HUES64 (cell line): Measurements from ENCODE around the gene RPS6KB1.
"Not testable (repeated sequence)": the region's sequence is repeated elsewhere in the genome, so short reads cannot be mapped to it uniquely, and the experiment has no call there.

ENCODE experiments used
- H3K27ac ChIP-seq: 2 replicates; pipeline ENCODE4 v1.7.0; 2013; ENCODE audit warnings: low read depth, low read length, inconsistent platforms
- H3K27me3 ChIP-seq: 2 replicates; pipeline ENCODE4 v1.6.1; 2013; ENCODE audit warnings: mild to moderate bottlenecking, low read length; ENCODE audit not compliant: insufficient read depth
- H3K36me3 ChIP-seq: 2 replicates; pipeline ENCODE4 v1.6.1; 2013; ENCODE audit warnings: mild to moderate bottlenecking, low read length; ENCODE audit not compliant: insufficient read depth
- H3K4me1 ChIP-seq: 2 replicates; pipeline ENCODE4 v1.6.1; 2013; ENCODE audit warnings: mild to moderate bottlenecking, low read length, moderate library complexity; ENCODE audit not compliant: insufficient read depth
- H3K4me3 ChIP-seq: 2 replicates; pipeline ENCODE4 v1.5.1; 2013; ENCODE audit warnings: mild to moderate bottlenecking, low read length, moderate library complexity
- H3K9ac ChIP-seq: 2 replicates; pipeline ENCODE4 v1.6.1; 2013; ENCODE audit warnings: mild to moderate bottlenecking, low read depth, low read length
- H3K9me3 ChIP-seq: 2 replicates; pipeline ENCODE4 v1.6.1; 2013; ENCODE audit warnings: low read depth, low read length; ENCODE audit not compliant: insufficient read depth
- WGBS: fragments of 150-250, 120-280 bp; methylation state at CpG from one replicate; pipeline ENCODE4 v1.1.7; 2013; ENCODE audit warnings: missing lambda C conversion rate; 5-methylcytosine and 5-hydroxymethylcytosine counted together

Gene RPS6KB1

DNA sequence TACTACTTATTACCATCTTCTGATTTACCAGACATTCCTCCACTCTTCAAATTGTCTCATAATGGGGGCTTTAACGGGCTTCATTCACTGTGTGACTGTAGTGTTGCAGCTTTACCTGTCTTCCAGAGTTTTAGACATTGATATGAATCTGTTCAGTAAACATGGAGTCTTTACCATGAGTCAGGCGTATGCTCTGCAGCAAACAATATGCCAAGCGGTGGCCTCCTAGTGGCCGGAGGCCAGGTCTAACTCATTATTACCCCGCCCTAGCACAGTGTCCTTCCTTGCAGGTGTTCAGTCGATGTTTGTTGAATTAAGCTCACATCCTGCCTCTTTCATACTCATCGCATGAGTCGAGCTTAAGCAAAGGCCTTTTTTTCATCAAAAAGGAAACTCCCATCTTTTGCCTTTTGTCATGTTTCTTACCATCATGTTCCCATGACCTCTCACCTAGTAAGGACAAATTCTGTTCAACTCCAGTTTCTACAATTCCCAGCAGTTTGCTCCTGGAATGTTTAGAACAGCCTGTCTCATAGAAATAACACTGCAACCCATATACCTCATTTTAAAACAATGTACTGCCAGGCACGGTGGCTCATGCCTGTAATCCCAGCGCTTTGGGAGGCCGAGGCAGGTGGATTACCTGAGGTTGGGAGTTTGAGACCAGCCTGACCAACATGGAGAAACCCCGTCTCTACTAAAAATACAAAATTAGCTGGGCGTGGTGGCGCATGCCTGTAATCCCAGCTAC is 39.6 kb upstream of the RPS6KB1 start:
- Histone ChIP-seq H3K36me3 (no peaks in the 10 kb centered on the region), H3K9ac (no peak overlapping the region; the same call in 1 of the 2 replicates), H3K27me3 (no peaks in the 10 kb centered on the region), H3K27ac (peak overlapping the region; percentile 54), H3K9me3 (no peaks in the 10 kb centered on the region), H3K4me3 (no peak overlapping the region), H3K4me1 (peaks cover 19% of the 10 kb centered on the region)
- 87% methylated on average over 13 of the region's 14 CpGs for WGBS

GRCh38 chr17:59853919-59854729 is 38.8 kb upstream of the RPS6KB1 start:
- WGBS, result 96% methylated on average over 10 of the region's 10 CpGs
- H3K9me3 ChIP-seq, H3K27me3 ChIP-seq, H3K36me3 ChIP-seq, H3K27ac ChIP-seq, H3K4me3 ChIP-seq, H3K9ac ChIP-seq: not testable (repeated sequence)
- H3K4me1 ChIP-seq, result peaks cover 19% of the 10 kb centered on the region

DNA sequence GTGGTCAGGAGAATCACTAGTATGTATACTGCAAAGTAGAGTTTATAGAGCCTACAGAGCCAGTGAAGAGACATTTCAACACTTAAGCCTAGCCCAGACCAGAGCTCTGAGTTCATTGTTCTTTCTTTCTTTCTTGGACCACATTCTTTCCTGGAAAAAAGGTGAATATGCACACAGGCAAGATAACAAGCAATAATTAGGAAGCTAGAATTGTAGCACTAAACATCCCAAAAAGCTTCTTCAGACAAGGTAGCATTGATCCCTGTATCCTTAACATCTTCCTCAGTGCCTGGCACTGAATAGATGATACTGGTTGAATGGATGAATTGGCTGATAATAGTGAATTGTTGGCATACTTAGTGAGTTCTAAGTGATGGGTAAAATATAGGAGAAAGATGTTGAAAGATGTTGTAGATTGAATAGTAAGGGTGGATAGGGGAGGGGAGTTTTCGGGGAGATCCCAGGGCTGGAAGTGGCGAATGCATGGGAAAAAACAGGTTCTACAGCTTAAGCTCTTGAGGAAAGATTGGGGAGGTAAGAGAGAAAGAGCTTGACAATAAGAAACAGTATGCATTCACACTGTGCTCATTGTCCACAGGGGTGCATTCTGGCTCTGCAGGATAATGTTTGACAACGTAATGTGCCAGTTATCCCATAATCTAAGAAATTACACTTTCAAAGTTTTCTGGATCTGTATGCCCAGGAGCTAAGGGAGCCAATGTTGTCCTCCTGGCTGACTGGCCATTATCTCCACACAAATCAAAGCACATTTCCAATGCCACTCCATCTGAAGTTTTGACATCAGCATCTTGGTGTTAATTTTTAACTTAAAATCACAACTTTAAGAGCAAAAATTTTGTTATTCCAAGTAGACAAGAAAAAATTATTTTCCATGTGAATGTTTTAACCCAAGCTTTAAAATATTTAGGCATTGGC is 35.8 kb upstream of the RPS6KB1 start:
- Histone ChIP-seq H3K4me3 (no peak overlapping the region), H3K9ac (no peak overlapping the region), H3K27ac (0 out of 2 replicates have a peak overlapping the region, but pooled peaks have one; percentile 20), H3K36me3 (peaks cover 19% of the 10 kb centered on the region), H3K9me3 (no peaks in the 10 kb centered on the region), H3K4me1 (peaks cover 14% of the 10 kb centered on the region), H3K27me3 (no peaks in the 10 kb centered on the region)
- 91% methylated on average over 3 of the region's 3 CpGs for WGBS

DNA sequence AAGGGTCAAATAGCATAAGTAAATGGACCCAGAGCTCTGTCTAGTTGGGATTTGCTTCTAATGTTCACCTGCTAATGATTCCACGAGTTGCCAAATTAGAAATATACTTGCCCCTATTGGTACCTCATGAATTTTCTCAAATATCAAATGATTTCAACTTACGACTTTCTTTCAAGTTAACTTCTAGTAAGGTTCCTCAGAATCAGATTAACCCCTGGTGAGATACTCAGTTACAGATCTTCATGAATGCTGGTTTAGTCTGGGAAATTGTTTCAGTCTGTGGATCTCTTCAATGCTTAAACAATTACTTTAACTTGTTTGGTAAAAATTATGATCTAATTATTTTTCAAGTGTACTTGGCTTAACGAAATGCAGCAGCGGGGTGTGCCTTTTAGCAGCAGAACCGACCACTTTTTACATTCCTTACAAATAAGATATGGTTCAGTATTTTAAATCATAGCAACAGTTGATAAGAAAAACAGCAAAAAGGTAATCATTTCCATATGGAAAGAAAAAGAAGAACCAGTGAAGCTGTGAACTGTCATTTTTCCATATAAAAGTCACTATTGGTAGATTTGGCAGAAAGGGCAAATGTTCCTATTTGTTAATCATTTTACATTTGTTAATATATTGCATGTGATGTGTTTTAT is 34.6 kb upstream of the RPS6KB1 start:
- Histone ChIP-seq H3K9ac (no peak overlapping the region), H3K9me3 (no peaks in the 10 kb centered on the region), H3K36me3 (peaks cover 26% of the 10 kb centered on the region), H3K27me3 (no peaks in the 10 kb centered on the region), H3K27ac (no peak overlapping the region), H3K4me3 (no peak overlapping the region), H3K4me1 (peaks cover 10% of the 10 kb centered on the region; the same call in 1 of the 2 replicates)
- WGBS, result 89% methylated on average over 2 of the region's 5 CpGs

GRCh38 chr17:59858932-59859331 is 34.0 kb upstream of the RPS6KB1 start:
- H3K27me3 ChIP-seq, result no peaks in the 10 kb centered on the region
- H3K9ac ChIP-seq, result no peak overlapping the region
- 96% methylated on average over 3 of the region's 3 CpGs for WGBS

GRCh38 chr17:59859444-59860025 is 33.4 kb upstream of the RPS6KB1 start:
- Histone ChIP-seq H3K9ac (no peak overlapping the region), H3K27ac (no peak overlapping the region), H3K4me3 (no peak overlapping the region), H3K9me3 (no peaks in the 10 kb centered on the region), H3K27me3 (no peaks in the 10 kb centered on the region), H3K36me3 (peaks cover 36% of the 10 kb centered on the region), H3K4me1 (peaks cover 8% of the 10 kb centered on the region; the same call in 1 of the 2 replicates)
- 94% methylated on average over 2 of the region's 2 CpGs for WGBS

More at GRCh38 chr17:59858932-59859331, 34.0 kb upstream of the RPS6KB1 start:
- H3K36me3 ChIP-seq, result peaks cover 31% of the 10 kb centered on the region
- no peak overlapping the region for H3K4me3 ChIP-seq
- no peaks in the 10 kb centered on the region for H3K9me3 ChIP-seq
- H3K4me1 ChIP-seq, result peaks cover 8% of the 10 kb centered on the region; the same call in 1 of the 2 replicates
- H3K27ac ChIP-seq, result no peak overlapping the region

DNA sequence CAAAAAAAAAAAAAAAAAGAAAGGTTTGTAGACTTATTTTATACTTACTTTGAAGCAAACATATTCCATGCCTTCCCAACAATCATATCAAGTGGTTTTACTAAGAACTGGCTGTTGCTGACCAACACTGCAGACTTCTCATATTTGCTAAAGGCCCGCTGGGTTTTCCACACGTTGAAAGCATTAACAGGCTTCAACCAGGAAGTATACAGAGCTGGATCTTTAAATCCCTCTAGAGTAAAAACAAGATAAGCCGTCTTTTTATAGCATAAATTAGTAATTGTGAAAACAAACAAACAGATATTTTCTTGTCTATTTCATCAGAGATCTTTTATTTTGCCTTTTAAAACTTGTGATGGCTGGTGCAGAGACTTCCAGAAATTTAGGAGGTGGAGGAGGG is 29.3 kb upstream of the RPS6KB1 start:
- H3K9ac ChIP-seq, result no peak overlapping the region
- H3K36me3 ChIP-seq, result peaks cover 50% of the 10 kb centered on the region
- no peaks in the 10 kb centered on the region for H3K9me3 ChIP-seq
- H3K27ac ChIP-seq, result no peak overlapping the region
- WGBS, result 96% methylated on average over 3 of the region's 3 CpGs
- no peak overlapping the region for H3K4me3 ChIP-seq
- no peaks in the 10 kb centered on the region for H3K4me1 ChIP-seq
- no peaks in the 10 kb centered on the region for H3K27me3 ChIP-seq

DNA sequence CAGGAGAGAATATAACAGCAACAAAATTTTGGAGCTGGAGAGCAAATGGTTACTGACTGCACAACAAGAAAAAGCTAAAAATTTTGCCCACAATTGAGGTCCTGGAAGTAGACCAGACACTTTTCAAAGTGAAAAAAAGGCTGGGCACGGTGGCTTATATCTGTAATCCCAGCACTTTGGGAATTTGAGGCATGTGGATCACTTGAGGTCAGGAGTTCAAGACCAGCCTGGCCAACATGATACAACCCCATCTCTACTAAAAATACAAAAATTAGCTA is 23.0 kb upstream of the RPS6KB1 start:
- Histone ChIP-seq H3K4me3 (no peak overlapping the region), H3K36me3 (peaks cover 31% of the 10 kb centered on the region), H3K4me1 (no peaks in the 10 kb centered on the region), H3K9ac (no peak overlapping the region), H3K27me3 (no peaks in the 10 kb centered on the region), H3K27ac (no peak overlapping the region), H3K9me3 (no peaks in the 10 kb centered on the region)
- 90% methylated on average over 1 of the region's 1 CpG for WGBS

GRCh38 chr17:59870482-59870881 is 22.4 kb upstream of the RPS6KB1 start:
- WGBS, result 95% methylated on average over 8 of the region's 8 CpGs
- no peak overlapping the region for H3K9ac ChIP-seq
- H3K4me1 ChIP-seq, result no peaks in the 10 kb centered on the region
- H3K9me3 ChIP-seq, result no peaks in the 10 kb centered on the region
- no peaks in the 10 kb centered on the region for H3K27me3 ChIP-seq
- H3K4me3 ChIP-seq, result no peak overlapping the region
- peaks cover 34% of the 10 kb centered on the region for H3K36me3 ChIP-seq
- H3K27ac ChIP-seq, result no peak overlapping the region

DNA sequence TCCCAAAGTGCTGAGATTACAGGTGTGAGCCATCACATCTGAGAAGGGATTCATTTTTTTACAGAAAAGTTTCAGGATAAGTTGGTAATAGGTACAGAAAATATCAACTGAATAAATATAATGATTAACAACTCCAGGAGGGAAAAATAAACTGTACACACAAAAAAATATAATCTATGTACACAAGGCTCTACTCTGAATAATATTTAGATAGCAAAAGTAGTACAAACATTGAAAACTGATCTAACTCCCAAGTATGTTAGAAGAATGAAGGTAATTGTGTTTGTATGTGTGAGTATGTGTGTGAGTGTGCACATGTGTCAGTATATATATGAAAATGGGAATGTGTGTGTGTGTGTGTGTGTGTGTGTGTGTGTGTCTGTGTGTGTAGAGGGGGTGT is 20.6 kb upstream of the RPS6KB1 start:
- no peak overlapping the region for H3K4me3 ChIP-seq
- no peaks in the 10 kb centered on the region for H3K4me1 ChIP-seq
- no peak overlapping the region for H3K9ac ChIP-seq
- no peaks in the 10 kb centered on the region for H3K27me3 ChIP-seq
- H3K36me3 ChIP-seq, result peaks cover 46% of the 10 kb centered on the region
- H3K27ac ChIP-seq, result no peak overlapping the region
- no peaks in the 10 kb centered on the region for H3K9me3 ChIP-seq
